Measurements from ENCODE around the gene RNF166. TPM values are rescaled to one million over a fixed set of nuclear protein-coding genes. Genes with fewer than 3 reads are reported as not detected.
A peak's percentile ranks its signal among the peaks of the same experiment; 100 is the strongest.
"Not testable (repeated sequence)": the region's sequence is repeated elsewhere in the genome, so short reads cannot be mapped to it uniquely, and the experiment has no call there.

RNF166 gene
- total and polyA plus RNA-seq, 7 donors, result 10.1 to 22.9 (median 14.1) TPM

DNA sequence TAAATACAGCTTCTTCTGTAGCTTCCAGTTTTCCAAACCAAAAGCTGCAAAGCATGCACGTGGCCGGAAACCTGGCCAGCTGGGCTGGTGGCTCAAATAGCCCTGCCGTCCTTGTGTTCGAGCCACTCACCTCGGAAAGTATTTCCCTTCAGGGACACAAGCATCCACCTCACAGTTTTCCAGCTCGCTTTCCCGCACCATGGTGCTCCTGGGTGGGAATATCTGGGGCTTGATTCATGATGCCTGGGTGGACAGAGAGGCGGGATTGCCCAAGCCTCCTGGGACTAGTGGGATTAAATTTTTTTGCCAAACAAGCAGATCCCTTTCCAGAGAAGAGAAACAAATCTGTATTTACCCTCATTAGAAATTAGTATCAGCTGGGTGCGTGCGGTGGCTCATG is 36.2 kb downstream of the RNF166 start:
- ATAC-seq (no peak), DNase-seq (no peak)
- Histone ChIP-seq H3K27ac (peak overlapping the region; percentile 46), H3K9me3 (no peaks in the 10 kb centered on the region), H3K4me1 (peaks cover 32% of the 10 kb centered on the region), H3K36me3 (ENCODE audit: insufficient read depth in 1 of 2, low read depth in 1 of 2) (peaks cover 0 to 7% of the 10 kb centered on the region in 2 donors), H3K27me3 (ENCODE audit: insufficient read depth in 3 of 3, low read length in 2 of 3) (no peaks in the 10 kb centered on the region), H3K4me3 (no peak overlapping the region)
- TF ChIP-seq, protein P1, sequence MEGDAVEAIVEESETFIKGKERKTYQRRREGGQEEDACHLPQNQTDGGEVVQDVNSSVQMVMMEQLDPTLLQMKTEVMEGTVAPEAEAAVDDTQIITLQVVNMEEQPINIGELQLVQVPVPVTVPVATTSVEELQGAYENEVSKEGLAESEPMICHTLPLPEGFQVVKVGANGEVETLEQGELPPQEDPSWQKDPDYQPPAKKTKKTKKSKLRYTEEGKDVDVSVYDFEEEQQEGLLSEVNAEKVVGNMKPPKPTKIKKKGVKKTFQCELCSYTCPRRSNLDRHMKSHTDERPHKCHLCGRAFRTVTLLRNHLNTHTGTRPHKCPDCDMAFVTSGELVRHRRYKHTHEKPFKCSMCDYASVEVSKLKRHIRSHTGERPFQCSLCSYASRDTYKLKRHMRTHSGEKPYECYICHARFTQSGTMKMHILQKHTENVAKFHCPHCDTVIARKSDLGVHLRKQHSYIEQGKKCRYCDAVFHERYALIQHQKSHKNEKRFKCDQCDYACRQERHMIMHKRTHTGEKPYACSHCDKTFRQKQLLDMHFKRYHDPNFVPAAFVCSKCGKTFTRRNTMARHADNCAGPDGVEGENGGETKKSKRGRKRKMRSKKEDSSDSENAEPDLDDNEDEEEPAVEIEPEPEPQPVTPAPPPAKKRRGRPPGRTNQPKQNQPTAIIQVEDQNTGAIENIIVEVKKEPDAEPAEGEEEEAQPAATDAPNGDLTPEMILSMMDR (IDR thresholded peaks at IDR 0.05), result no peak
- 23 to 27% (median 24%) methylated on average over 10 of the region's 10 CpGs for WGBS, 3 donors
- intact Hi-C loops (cut with DNase I), result no loop called here

DNA sequence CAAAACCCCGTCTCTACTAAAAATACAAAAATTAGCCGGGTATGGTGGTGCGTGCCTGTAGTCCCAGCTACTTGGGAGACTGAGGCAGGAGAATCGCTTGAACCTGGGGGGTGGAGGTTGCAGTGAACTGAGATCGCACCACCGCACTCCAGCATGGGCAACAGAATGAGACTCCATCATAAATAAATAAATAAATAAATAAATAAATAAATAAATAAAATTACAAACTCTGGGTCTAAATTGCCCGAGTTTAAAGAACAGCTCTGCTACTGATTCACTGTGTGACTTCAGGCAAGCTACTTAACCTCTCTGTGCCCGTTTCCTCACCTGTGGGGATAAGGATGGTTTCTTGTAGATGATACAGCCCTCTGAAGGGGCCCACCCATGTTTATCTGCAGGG is 36.7 kb downstream of the RNF166 start:
- H3K36me3 ChIP-seq (ENCODE audit: insufficient read depth in 1 of 2, low read depth in 1 of 2); intact Hi-C loops (cut with DNase I); DNase-seq; H3K27me3 ChIP-seq (ENCODE audit: insufficient read depth in 3 of 3, low read length in 2 of 3); H3K9me3 ChIP-seq; ATAC-seq; H3K4me3 ChIP-seq: not testable (repeated sequence)
- Histone ChIP-seq H3K27ac (peak overlapping the region; percentile 46), H3K4me1 (peaks cover 32% of the 10 kb centered on the region)
- 92% methylated on average over 8 of the region's 8 CpGs for WGBS, 3 donors

DNA sequence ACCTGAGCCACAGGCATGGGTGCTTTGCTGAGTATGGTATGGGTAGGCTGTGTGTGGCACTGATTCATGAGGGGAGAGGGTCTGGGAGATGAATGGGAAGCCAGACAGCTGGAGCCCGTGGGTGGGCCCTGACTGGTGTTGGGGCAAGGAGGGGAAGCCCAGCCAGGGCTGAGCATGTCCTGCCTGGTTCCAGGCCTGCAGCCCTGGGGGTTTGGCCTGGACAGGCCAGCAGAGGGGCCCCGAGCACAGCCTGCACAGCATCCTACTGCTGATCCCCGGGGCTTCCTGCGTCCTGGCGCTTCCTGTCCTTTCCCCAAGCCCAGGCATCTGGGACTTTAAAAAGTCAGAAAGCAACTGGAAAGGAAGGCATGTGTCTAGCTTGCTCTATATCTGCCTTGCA is 38.7 kb downstream of the RNF166 start:
- DNase-seq (no peak), ATAC-seq (no peak)
- TF ChIP-seq, protein P1 (IDR thresholded peaks at IDR 0.05), result no peak
- H3K27ac ChIP-seq, result no peak overlapping the region
- 57 to 66% (median 64%) methylated on average over 5 of the region's 5 CpGs for WGBS, 3 donors
- H3K4me3 ChIP-seq, result no peak overlapping the region
- H3K27me3 ChIP-seq (ENCODE audit: insufficient read depth in 3 of 3, low read length in 2 of 3), result no peaks in the 10 kb centered on the region
- H3K36me3 ChIP-seq (ENCODE audit: insufficient read depth in 1 of 2, low read depth in 1 of 2), result peaks cover 0 to 7% of the 10 kb centered on the region in 2 donors
- intact Hi-C loops (cut with DNase I), result no loop called here
- H3K4me1 ChIP-seq, result peaks cover 15% of the 10 kb centered on the region
- no peaks in the 10 kb centered on the region for H3K9me3 ChIP-seq

DNA sequence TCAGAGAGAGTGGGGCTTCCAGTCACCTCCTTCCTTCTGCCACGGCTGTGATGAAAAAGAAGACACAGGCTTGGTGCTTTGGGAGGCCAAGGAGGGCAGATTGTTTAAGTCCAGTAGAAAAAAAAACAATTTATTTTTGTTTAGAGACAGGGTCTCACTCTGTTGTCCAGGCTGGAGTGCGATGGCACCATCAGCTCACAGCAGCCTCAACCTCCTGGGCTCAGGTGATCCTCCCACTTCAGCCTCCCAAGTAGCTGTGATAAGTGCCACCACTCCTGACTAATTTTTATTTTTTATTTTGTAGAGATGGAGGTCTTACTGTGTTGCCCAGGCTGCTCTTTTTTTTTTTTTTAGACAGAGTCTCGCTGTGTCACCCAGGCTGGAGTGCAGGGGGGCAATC is 40.6 kb downstream of the RNF166 start:
- Histone ChIP-seq H3K4me3 (no peak overlapping the region), H3K27ac (peak overlapping the region; percentile 21), H3K36me3 (ENCODE audit: insufficient read depth in 1 of 2, low read depth in 1 of 2) (peaks cover 0 to 7% of the 10 kb centered on the region in 2 donors), H3K9me3 (no peaks in the 10 kb centered on the region), H3K27me3 (ENCODE audit: insufficient read depth in 3 of 3, low read length in 2 of 3) (no peaks in the 10 kb centered on the region), H3K4me1 (peaks cover 17% of the 10 kb centered on the region)
- intact Hi-C loops (cut with DNase I), result no loop called here
- ATAC-seq (no peak), DNase-seq (no peak)
- TF ChIP-seq, protein P1 (IDR thresholded peaks at IDR 0.05), result no peak
- WGBS, 3 donors, result 82 to 93% (median 87%) methylated on average over 3 of the region's 3 CpGs

DNA sequence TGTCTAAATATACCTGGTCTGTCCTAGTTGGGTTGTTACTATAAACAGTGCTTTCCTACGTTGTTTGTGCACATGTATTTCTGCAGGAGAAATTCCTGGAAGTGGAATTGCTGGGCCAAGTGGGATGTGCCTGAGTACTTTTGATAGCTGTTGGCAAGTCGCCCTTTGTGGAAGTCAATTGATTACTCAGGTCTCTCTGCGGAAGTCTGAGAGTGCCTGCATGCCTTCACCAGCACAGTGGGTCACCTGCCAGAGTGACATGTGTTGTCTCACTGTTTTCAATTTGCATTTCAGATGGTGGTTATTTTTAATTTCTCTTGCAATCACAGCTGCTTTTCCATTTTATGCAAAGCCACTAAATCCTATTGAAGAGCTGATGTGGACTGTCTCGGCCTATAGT is 41.1 kb downstream of the RNF166 start:
- Histone ChIP-seq H3K27me3 (ENCODE audit: insufficient read depth in 3 of 3, low read length in 2 of 3) (no peaks in the 10 kb centered on the region), H3K9me3 (no peaks in the 10 kb centered on the region), H3K4me1 (peaks cover 17% of the 10 kb centered on the region), H3K27ac (peak overlapping the region; percentile 21), H3K36me3 (ENCODE audit: insufficient read depth in 1 of 2, low read depth in 1 of 2) (peaks cover 0 to 7% of the 10 kb centered on the region in 2 donors), H3K4me3 (no peak overlapping the region)
- ATAC-seq, result no peak
- no peak for DNase-seq
- intact Hi-C loops (cut with DNase I), result no loop called here
- TF ChIP-seq, protein P1 (IDR thresholded peaks at IDR 0.05), result no peak
- WGBS, 3 donors, result 36 to 48% (median 40%) methylated on average over 4 of the region's 4 CpGs

All from psoas muscle (tissue), 8 donors.